WTC11 (cell line): ENCODE results near the gene KCTD16.

Source experiments
- ATF2 ChIP-seq: sonication (generic); formaldehyde crosslinking; IDR thresholded peaks from 2 replicates; pipeline ENCODE4 v1.8.1; 2022; ENCODE audit warnings: low read depth, missing genetic modification reagents, borderline replicate concordance
- CREM ChIP-seq: sonication (generic); formaldehyde crosslinking; IDR thresholded peaks from 2 replicates; pipeline ENCODE4 v1.8.1; 2022; ENCODE audit warnings: mild to moderate bottlenecking, missing genetic modification reagents, moderate library complexity
- MAX ChIP-seq: sonication (generic); formaldehyde crosslinking; IDR thresholded peaks from 2 replicates; pipeline ENCODE4 v1.8.0; 2022; ENCODE audit warnings: mild to moderate bottlenecking, missing genetic modification reagents
- PREB ChIP-seq: sonication (generic); formaldehyde crosslinking; IDR thresholded peaks from 2 replicates; pipeline ENCODE4 v1.8.1; 2022; ENCODE audit warnings: mild to moderate bottlenecking, missing genetic modification reagents, moderate library complexity, borderline replicate concordance
- ZNF416 ChIP-seq: fragments of 250-450 bp; sonication (Bioruptor Pico); IDR thresholded peaks from 2 replicates; pipeline ENCODE4 v1.9.0; 2021; ENCODE audit warnings: mild to moderate bottlenecking, inconsistent platforms

- no peak for TF ChIP-seq MAX (CRISPR knock-in tag)
- TF ChIP-seq PREB: no peak
- no peak for TF ChIP-seq CREM
- TF ChIP-seq ATF2: no peak
- TF ChIP-seq ZNF416 (CRISPR knock-in tag): no peak
Measured at GRCh38 chr5:144227363-144227999, 56.8 kb downstream of the KCTD16 start.
